HCT116 (cell line): ENCODE measurements around the gene ADAM11.

Source experiments
- EZH2 ChIP-seq: fragments of 200-600 bp; sonication (generic); IDR thresholded peaks from 2 replicates; pipeline ENCODE4 v1.6.1; 2017; ENCODE audit warnings: antibody characterized with exemption, mixed run types
- POLR2A ChIP-seq: IDR thresholded peaks from 2 replicates; pipeline ENCODE4 v1.7.0; 2011; ENCODE audit warnings: borderline replicate concordance; ENCODE audit not compliant: insufficient read depth, insufficient read length; ENCODE audit errors: extremely low read depth
- POLR2AphosphoS5 ChIP-seq: IDR thresholded peaks from 2 replicates; pipeline ENCODE4 v1.6.1; 2011; ENCODE audit warnings: mild to moderate bottlenecking, low read depth, low read length, moderate library complexity
- SRF ChIP-seq: IDR thresholded peaks from 2 replicates; pipeline ENCODE4 v1.6.1; 2012; ENCODE audit warnings: low read depth
- TF ChIP-seq, protein P1 (sequence below), 3 experiments: fragments of 200-600 bp in 1 of 3; sonication (generic) in 1 of 3; IDR thresholded peaks in 2 of 3; conservative IDR thresholded peaks in 1 of 3; 2 replicates each; pipeline ENCODE4 v1.5.1; 2012 to 2017; ENCODE audit warnings: low read depth in 2 of 3, low read length in 2 of 3, antibody characterized with exemption in 1 of 3, borderline replicate concordance in 1 of 3, control low read depth in 1 of 3, mild to moderate bottlenecking in 1 of 3, mixed read lengths in 1 of 3, mixed run types in 1 of 3, moderate library complexity in 1 of 3; ENCODE audit not compliant: insufficient read depth in 1 of 3
- TF ChIP-seq, protein P2 (sequence below): IDR thresholded peaks from 2 replicates; pipeline ENCODE4 v1.6.1; 2011; ENCODE audit warnings: mild to moderate bottlenecking, low read length, moderate library complexity; ENCODE audit not compliant: insufficient replicate concordance; ENCODE audit errors: extremely low read depth

DNA sequence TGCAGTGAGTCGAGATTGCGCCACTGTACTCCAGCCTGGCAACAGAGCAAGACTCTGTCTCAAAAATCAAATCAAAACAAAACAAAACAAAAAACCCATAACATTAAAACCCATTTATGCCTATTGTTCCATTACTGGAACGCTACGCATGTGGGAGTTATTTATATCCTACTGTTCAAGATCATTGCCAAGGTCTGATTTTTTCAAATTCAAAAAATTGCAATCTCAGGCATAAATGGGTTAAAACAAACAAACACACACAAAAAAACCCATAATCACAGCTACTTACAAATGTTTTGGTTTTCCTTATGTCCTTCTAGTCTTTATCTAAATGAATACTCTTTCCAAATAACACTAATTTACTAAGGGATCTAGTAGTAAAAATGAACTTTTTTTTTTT is 53.5 kb downstream of the ADAM11 start:
- TF ChIP-seq, protein P1, sequence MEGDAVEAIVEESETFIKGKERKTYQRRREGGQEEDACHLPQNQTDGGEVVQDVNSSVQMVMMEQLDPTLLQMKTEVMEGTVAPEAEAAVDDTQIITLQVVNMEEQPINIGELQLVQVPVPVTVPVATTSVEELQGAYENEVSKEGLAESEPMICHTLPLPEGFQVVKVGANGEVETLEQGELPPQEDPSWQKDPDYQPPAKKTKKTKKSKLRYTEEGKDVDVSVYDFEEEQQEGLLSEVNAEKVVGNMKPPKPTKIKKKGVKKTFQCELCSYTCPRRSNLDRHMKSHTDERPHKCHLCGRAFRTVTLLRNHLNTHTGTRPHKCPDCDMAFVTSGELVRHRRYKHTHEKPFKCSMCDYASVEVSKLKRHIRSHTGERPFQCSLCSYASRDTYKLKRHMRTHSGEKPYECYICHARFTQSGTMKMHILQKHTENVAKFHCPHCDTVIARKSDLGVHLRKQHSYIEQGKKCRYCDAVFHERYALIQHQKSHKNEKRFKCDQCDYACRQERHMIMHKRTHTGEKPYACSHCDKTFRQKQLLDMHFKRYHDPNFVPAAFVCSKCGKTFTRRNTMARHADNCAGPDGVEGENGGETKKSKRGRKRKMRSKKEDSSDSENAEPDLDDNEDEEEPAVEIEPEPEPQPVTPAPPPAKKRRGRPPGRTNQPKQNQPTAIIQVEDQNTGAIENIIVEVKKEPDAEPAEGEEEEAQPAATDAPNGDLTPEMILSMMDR (IDR thresholded peaks at IDR 0.05 in 2 of 3, conservative IDR thresholded peaks at IDR 0.05 in 1 of 3; ENCODE audit: borderline replicate concordance in 1 of 3, insufficient read depth in 1 of 3, low read depth in 2 of 3, low read length in 2 of 3) = no peak
- no peak for TF ChIP-seq SRF
- TF ChIP-seq POLR2A = no peak
- no peak for TF ChIP-seq POLR2AphosphoS5
- TF ChIP-seq, protein P2, sequence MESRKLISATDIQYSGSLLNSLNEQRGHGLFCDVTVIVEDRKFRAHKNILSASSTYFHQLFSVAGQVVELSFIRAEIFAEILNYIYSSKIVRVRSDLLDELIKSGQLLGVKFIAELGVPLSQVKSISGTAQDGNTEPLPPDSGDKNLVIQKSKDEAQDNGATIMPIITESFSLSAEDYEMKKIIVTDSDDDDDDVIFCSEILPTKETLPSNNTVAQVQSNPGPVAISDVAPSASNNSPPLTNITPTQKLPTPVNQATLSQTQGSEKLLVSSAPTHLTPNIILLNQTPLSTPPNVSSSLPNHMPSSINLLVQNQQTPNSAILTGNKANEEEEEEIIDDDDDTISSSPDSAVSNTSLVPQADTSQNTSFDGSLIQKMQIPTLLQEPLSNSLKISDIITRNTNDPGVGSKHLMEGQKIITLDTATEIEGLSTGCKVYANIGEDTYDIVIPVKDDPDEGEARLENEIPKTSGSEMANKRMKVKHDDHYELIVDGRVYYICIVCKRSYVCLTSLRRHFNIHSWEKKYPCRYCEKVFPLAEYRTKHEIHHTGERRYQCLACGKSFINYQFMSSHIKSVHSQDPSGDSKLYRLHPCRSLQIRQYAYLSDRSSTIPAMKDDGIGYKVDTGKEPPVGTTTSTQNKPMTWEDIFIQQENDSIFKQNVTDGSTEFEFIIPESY = no peak
- no peak for TF ChIP-seq EZH2
